Activated CD8-positive, alpha-beta memory T cell treated with anti-CD3 and anti-CD28 coated beads, Interleukin-2, amount 50 U/mL, for 24 hours (primary cell): ENCODE data around the gene AFF3.

Source experiments
- DNase-seq: peaks from one replicate; pipeline ENCODE4 v3.0.0-alpha.2; 2020; ENCODE audit errors: extremely low read depth

AFF3 gene

DNA sequence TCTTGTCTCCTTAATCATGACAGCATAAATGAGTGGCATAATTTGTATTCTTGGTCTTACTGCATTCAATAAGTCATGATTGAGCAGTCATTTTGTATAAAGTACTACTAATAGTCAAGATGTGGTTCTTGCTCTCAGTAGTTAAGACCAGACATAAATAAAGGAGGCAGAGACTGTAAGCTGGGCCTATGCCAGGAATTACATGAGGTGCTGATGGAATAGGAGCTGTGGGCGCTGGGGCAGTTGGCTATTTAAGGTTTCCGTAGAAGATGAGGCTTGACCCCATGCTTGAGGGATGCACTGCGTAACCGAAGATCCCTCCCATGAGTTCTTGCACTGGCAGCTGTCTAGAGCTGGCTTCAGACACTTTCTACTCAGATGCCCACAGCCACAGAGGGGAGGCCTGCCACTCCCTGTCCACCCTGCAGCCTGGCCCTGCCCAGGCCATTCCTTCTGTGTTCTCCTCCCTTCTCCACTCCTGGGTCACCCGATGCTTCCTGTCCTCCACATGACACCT, 501.7 kb downstream of the AFF3 start:
- DNase-seq, result no peak

DNA sequence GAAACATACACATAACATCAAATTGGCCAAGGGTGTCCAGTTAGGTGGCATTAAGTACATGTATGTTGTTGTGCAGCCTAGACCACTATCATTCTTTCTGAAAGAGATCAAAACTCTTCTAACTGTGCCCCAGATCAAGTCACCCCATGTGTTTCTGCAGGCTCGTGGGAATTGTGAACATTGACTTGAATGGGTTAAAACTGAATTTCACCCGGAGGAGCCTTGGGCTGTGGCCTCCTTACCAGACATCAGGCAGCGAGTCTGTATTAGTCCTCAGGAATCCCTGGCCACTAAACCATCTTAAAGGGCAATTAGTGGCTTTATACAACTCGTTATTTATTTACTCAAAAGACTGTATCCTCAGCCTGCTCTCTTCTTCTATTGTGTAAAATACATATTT, 503.6 kb downstream of the AFF3 start:
- no peak for DNase-seq

DNA sequence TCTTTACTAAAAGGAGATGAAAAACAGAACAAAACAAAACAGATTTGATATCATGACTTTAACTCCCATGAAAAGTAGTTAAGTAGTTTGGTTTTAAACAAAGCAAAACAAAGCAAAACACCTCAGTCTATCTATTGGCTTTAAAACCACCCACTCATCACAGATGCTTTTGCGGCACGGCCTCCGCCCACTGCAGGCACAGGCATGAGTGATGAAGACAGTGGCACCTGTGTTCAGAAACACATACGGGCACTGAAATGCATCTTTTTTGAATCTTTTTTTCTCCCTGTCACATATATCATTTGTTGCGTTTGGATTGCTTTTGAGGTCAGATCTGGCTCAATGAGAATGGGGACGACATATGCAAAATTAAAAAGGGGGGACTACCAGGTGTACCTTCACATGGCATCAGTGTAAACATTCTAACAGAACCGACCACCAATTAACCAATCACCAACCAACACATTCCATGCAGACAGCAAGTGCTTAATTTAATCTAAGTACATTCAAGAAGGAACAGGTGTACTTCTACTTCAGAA, 505.2 kb downstream of the AFF3 start:
- DNase-seq, result no peak

DNA sequence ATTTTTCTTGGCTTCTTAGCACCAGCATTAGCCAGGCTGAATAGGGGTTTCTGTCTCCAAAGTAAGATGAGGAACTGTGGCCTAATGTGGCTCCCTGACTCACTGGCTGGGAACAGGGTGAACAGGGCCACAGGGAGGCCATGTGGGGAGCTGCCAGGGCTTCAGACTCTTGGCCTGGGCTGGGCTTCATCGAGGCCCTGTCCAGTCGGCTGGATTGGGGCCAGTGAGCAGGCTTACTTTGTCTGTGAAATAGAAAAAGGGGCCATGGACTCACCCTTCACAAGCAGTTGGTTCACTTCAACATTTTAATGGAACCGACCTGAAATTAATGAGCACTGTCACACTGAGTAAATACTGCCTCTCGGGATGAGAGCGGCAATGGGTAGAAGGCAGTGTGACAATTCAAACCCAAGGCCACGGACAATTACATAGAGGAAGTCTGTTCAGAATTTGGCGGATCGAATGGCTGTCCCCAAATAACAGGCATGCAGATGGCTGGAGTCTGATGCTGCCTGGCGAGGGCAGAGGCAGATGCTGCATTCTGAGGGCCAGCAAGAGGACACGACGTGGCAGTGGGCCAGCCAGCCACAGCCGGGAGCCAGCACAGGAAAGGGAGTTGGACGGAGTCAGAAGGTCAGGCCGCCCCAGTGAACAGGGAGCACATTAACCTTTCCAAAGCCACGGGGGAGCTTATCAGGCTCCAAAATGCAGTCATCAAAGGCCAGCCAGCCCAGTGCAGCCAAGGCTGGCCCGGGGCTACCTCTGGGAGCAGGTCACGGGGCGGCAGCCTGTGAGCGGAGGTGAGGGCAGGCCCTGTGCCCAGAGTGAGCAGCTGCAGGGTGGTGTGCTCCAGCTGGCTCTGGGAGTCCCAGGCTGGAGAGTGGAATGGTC, 506.0 kb downstream of the AFF3 start:
- DNase-seq, result no peak

DNA sequence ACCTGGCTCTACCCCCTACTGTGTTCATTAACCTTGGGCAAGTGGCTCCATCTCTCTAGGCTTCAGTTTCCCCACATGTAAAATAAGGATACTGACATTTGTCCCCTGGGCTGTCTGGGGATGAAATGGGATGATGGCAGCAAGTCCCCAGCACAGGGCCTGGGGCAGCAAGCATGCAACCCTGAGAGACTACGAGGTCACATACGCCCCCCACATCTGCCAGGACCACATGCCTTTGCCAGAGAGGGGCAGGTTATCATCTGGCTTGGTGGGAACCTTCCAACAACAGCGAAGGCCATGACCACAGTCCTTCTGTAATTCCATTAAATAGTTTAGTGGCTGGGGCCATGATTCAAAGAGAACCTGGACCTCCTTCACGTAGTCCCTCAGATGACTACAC, 506.7 kb downstream of the AFF3 start:
- DNase-seq, result no peak

DNA sequence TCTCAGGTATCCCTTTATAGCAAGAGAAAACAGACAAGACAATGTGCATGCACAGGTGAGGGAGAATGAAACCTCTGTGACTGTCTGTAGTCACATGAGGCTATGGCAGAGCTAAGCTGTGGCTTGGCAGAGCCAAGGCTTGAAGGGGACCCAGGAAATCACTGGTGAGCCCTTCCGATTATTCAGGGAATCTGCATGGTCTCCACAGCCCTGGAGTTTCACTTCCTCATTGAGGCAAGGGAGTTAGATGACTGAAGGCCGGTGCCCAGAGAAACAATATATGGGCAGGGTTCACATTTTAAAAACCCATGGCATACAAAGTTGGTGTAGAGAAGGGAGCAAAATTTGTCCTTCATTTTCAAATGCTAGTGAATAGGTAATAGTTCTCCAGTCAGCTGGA, 508.2 kb downstream of the AFF3 start:
- DNase-seq, result no peak

DNA sequence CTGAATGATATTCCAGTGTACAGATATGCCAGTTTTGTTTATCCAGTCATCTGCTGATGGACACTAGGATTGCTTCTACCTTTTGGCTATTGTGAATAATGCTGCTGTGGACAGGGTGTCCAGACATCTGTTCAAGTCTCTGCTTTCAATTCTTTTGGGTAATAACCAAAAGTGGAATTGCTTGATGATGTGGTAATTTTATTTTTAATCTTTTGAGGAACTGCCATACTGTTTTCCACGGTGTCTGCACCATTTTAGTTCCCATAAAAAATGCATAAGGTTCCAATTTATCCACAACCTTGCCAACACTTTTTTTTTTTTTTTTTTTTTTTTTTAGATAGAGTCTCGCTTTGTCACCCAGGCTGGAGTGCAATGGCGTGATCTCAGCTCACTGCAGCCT, 510.7 kb downstream of the AFF3 start:
- DNase-seq, result no peak

DNA sequence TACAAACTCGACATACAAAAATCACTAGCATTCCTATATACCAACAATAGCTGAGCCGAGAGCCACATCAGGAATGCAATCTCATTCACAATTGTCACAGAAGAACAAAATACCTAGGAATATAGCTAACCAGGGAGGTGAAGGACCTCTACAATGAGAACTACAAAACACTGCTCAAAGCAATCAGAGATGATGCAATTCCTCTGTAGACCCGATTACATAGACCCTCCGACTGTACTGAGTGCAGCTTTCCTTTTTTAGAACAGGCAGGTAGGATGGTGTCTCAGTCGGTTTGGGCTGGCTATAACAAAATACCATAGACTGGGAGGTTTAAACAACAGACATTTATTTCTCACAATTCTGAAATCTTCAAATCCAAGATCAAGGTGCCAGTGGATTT, 513.1 kb downstream of the AFF3 start:
- no peak for DNase-seq

DNA sequence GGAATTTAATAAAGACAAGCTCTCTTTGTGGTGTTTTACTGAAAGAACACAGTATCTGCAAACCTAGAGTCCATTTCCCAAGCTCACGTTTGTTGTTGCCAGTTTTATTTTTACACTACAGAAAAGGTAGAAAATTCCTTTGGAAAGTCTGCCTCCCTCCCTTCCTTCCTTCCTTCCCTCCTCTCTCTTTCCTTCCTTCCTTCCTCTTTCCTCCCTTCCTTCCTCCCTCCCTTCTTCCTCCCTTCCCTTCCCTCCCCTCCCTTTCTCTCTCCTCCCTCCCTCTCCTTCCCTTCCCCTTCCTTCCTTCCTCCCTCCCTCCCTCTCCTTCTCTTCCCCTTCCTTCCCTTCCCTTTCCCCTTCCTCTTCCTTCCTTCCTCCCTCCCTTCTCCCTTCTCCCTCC, 516.2 kb downstream of the AFF3 start:
- DNase-seq, result no peak

DNA sequence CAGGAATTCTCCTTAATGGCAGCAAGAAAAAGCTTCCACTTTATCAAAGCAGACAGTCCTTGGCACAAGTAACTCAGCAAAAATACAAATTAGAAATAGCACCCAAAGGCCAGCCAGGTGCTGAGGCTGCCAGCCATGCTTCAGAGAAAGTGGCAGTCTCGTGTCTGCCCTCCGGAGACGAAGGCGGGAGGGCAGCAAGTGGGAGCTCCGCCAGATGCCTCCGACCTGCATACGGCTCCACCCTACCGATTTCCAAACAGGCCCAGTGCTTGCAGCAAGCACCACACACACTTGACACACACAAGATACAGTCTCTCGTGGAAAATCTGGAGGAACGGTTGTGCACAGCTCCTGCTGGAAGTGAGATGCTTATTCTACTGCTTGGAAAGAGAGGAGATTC, 517.7 kb downstream of the AFF3 start:
- no peak for DNase-seq

DNA sequence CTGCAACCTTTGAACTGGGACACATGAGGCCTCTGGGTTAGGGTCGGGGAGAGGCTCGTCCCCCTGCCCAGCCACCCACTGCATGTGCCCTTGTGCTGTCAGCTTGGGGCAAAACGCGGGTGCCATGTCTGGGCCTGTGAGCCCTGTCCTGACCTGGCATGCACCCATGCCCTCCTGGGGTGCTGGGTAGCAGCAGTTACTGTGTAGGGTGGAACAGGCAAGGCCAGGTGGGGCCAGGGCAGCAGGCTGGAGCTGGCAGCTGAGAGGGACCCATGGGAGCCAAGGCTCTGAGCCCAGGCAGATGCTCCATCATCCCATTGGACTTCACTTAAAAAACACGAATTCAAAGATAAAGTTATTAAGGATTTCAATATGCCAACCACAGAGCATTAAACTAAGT, 518.8 kb downstream of the AFF3 start:
- no peak for DNase-seq

DNA sequence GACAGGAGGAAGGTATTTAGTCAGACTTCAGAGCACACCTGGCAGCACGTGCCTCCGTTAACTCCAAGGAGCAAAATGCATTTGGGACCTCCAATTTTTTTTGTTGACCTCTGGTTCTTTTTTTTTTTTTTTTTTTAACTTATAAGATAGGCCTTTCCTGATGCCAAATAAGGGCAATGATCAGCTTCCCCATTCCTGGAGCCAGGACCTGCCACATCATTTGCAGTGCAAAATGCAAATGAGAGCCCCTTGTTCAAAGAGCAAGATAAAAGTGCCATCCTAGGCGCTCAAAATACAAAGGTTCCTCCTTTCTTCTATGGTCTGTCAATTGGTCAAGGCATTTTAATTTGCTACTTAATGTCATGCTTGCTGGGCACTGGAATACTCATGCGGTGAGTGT, 519.4 kb downstream of the AFF3 start:
- DNase-seq, result no peak

DNA sequence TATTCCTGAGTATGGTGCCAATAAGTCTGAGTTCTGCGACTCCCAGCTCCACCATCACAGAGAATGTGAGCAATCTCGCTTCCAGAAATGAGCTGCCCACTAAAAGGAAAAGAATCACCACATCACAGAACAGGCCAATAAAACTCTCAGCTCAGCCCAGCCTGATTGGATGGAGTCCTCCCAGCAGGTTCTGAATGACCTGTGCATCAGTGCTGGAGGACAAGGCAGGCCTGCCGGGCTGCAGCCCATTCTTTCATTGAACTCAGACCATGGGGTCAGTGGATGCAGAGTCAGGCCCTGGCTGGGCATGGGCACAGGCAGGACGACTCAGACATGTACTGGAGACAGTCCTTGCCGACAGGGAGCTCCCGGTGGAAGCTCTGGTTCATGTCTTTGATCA, 519.9 kb downstream of the AFF3 start:
- DNase-seq, result no peak

DNA sequence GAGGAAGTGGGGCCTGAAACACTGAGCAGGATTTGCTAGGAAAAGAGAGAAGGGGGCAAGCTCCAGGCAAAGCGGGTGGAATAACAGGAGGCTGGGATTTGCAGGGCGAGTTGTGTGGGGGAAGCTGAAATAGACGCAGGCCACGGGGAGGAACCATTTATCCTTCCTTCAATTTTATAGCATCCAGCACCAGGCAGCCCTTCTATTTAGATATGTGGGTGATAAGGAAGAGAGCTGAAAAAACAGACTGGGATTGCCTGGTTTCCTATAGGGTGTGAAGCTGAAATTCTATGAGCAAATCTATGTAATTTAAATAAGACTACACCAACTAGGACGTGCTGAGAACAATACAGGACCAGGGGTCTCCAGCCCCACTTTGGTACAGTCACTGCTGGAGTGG, 520.6 kb downstream of the AFF3 start:
- no peak for DNase-seq

DNA sequence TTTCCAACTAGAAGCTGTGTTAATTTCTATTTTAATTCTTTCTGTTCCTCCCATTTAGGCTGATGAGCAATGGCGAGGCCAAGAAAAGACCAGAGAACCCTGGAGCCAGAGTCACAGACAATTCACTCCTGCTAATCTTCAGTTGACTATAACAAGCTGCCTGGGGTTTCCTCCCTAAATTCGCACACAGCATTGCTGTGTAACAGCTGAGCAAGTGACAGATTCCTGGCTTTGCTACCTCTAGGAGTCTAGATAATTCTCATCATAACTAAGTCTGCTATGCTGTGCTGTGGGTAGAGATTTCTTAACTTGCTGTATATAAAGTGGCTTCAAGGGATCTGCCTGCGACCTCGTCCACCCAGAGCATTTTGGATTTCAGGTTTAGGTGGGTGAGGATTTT, 521.3 kb downstream of the AFF3 start:
- no peak for DNase-seq

DNA sequence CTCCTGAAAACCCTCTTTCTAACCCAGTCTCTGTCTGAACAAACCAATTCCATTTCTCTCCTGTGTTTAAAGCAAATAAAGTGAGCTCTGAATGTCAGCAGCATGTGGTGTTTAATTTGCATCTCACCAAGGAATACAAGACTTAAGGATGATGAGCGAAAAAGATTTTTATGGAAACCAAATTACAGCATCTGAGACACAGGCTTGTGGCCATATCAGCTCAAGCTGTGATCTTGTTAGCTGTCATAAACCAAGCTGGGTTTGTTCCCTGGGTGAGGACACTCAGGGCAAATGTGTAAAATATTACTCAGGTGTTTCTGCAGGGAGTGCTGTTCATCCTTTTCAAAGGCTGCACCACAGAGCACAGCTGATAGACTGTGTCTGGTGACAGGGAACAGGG, 523.2 kb downstream of the AFF3 start:
- DNase-seq, result no peak

DNA sequence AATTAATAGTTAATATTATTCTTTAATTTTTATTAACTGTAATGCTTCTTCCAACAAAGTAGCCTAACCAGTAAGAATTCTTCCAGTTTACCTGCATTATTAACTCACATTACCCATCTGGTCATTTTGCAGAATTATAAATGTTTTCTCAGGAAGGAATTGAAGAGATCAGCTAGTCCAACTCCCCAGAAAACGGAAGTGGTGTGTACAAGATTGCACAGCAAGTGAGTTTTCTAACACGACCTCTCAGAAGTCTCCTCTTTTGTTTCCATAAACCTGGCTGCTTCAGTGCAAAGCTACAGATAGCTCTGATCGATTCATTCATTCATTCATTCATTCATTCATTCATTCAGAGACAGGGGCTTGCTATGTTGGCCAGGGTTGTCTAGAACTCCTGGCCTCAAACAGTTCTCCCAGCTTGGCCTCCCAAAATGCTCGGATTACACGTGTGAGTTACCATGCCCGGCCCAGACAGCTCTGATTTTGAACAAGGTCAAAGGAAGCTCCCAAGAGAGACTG, 523.8 kb downstream of the AFF3 start:
- no peak for DNase-seq

DNA sequence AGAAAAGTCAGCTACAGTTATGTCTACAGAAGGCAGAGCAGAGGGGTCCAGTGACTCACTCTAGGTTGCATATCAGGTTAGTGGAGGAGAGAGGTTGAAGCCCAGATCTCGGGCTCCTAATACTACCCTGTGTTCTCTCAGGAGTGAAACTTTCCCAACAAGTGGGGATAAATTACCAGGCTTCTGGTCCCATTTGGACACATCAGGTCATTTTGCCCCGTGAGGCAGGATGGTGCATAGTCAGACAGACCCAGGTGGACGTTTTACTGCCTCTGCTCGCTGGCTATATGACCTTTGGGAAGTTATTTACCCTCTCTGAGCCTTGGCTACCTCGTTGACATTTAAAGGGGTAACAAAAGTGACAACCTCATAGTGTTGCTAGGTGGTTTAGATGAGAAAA, 524.6 kb downstream of the AFF3 start:
- no peak for DNase-seq

DNA sequence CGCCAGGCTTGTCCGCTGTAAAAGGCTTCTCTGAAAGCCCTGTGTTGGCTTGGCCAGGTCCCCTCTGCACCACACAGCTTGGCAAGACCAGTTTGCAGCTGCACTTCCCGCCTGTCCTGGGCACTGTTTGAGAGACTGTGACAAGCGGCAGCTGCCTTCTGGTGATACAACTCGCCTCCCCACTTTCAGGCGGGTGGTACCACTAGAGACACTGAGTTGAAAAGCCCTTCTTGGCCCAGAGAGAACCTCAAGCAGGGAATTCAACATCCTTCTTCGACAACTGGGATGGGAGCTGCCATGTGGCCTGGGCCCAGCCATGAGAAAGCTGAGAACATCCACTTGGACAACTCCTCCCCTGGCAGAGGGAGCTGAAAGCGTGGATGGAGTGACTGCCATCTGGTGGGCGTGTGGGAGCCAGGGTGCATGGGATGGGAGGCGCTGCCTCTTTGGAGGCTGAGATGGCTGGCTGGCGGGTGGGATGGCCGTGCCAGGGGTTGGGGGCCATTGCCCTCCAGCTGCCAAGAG, 527.1 kb downstream of the AFF3 start:
- DNase-seq, result no peak

DNA sequence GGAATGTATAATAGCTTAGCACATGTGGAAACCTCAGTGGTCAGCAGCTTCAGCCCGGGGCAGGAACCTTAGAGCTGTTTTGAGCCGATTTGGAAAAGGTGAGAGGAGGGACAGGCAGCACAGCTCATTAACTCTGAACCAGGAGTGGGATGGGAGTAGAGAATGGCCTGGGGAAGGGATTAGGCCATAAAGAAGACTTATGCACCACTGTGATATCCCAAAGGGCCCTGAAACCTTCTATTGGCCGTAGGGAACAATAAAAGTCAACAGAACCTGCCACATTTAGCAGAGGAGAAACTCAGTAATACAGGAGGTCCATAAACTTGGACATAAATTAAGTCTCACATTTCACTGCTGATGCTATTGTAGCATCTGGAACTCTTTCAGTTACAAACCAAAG, 528.4 kb downstream of the AFF3 start:
- no peak for DNase-seq

DNA sequence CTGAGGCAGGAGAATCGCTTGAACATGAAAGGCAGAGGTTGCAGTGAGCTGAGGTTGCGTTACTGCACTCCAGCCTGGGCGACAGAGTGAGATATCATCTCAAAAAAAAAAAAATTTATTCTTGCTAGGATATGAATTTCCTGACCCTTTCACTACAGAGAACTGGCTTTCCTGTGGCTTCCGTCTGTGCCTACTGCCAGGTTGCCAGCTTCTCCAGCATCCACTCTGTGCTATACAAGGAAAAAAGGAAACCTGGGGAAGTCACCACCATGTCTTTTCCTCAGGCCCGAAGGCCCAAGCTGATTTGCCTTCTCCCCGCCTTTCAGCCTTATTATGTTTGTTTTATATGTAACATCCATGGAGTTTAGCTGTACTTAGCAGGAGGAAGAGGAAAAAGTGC, 530.6 kb downstream of the AFF3 start:
- DNase-seq, result no peak

DNA sequence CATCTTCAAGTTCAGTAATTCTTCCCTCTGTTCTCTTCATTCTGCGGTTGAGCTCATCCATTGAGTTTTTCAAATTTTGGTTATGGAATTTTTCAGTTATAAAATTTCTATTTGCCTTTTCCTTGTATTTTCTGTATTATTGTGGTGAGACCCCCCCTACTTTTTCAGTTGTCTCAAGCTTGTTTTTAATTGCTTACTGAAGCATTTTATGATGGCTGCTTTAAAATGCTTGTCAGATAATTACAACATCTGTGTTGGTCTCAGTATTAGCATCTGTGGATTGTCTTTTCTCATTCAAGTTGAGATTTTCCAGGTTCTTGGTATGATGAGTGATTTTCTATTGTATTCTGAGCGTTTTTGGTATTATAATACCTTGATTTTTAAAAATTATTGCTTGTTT, 531.4 kb downstream of the AFF3 start:
- DNase-seq, result no peak

DNA sequence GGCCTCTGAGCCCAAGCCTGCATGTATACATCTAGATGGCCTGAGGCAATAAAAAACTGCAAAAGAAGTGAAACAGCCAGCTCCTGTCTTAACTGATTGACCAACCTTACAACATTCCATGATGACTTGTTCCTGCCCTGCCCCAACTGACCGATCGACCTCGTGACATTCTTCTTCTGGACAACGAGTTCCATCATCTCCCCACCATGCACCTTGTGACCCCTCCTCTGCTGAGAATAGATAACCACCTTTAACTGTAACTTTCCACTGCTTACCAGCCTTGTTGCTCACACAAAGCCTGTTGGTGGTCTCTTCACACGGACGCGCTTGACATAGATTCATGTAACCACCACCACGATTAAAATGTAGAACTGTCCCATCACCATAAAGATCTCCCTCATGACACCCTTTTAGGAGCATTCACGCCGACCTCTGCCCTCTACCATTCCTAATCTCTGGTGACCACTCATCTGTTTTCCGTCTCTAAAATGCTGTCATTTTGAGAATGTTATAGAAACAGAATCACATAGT, 532.5 kb downstream of the AFF3 start:
- DNase-seq, result no peak
